K562 (cell line): ENCODE results near the gene SIGLEC5. TPM values are rescaled to one million over a fixed set of nuclear protein-coding genes. Genes with fewer than 3 reads are reported as not detected.

ENCODE experiments used
- CEBPB ChIP-seq: fragments of 450-650 bp; IDR thresholded peaks from 2 replicates; pipeline ENCODE4 v1.6.1; 2016; ENCODE audit warnings: missing genetic modification characterization, missing compliant biosample characterization
- CHAMP1 ChIP-seq: fragments of 450-650 bp; IDR thresholded peaks from 2 replicates; pipeline ENCODE4 v1.6.1; 2016; ENCODE audit warnings: mild to moderate bottlenecking
- CXXC5 ChIP-seq: fragments of 250-450 bp; sonication (Bioruptor Pico); IDR thresholded peaks from 2 replicates; pipeline ENCODE4 v1.8.0; 2022; ENCODE audit warnings: inconsistent platforms, mild to moderate bottlenecking, moderate library complexity
- DNMT1 ChIP-seq: fragments of 450-650 bp; IDR thresholded peaks from 2 replicates; pipeline ENCODE4 v1.6.1; 2016; ENCODE audit warnings: antibody characterized with exemption, mild to moderate bottlenecking
- ESRRB ChIP-seq: fragments of 250-450 bp; sonication (Bioruptor Pico); IDR thresholded peaks from 2 replicates; pipeline ENCODE4 v1.5.0; 2020; ENCODE audit warnings: mild to moderate bottlenecking, moderate library complexity, borderline replicate concordance
- HDAC3 ChIP-seq: fragments of 450-650 bp; IDR thresholded peaks from 2 replicates; pipeline ENCODE4 v1.6.1; 2018; ENCODE audit warnings: borderline replicate concordance, mild to moderate bottlenecking, moderate library complexity; ENCODE audit not compliant: partially characterized antibody
- LCOR ChIP-seq: sonication (generic); formaldehyde crosslinking; IDR thresholded peaks from 2 replicates; pipeline ENCODE4 v1.8.0; 2022; ENCODE audit warnings: mild to moderate bottlenecking, missing genetic modification reagents
- MAFG ChIP-seq: fragments of 450-650 bp; conservative IDR thresholded peaks from 2 replicates; pipeline ENCODE4 v1.6.1; 2016; ENCODE audit warnings: missing genetic modification characterization, missing compliant biosample characterization
- NFE2L1 ChIP-seq: fragments of 450-650 bp; IDR thresholded peaks from 2 replicates; pipeline ENCODE4 v1.6.1; 2016; ENCODE audit warnings: missing genetic modification characterization, low read depth, mild to moderate bottlenecking, missing compliant biosample characterization, moderate library complexity, borderline replicate concordance
- PKNOX1 ChIP-seq: fragments of 450-650 bp; IDR thresholded peaks from 2 replicates; pipeline ENCODE4 v1.6.1; 2016
- POU5F1 ChIP-seq: fragments of 150-350 bp; IDR thresholded peaks from 2 replicates; pipeline ENCODE4 v1.6.1; 2014; ENCODE audit warnings: borderline replicate concordance, low read length, low read depth, mild to moderate bottlenecking; ENCODE audit not compliant: partially characterized antibody
- ZBTB33 ChIP-seq: sonication (generic); formaldehyde crosslinking; IDR thresholded peaks from 2 replicates; pipeline ENCODE4 v1.8.1; 2023; ENCODE audit warnings: mild to moderate bottlenecking, missing genetic modification reagents
- ZNF212 ChIP-seq: fragments of 450-650 bp; formaldehyde crosslinking; IDR thresholded peaks from 2 replicates; pipeline ENCODE4 v1.4.0; 2020; ENCODE audit warnings: mild to moderate bottlenecking
- ZNF609 ChIP-seq: sonication (generic); formaldehyde crosslinking; IDR thresholded peaks from 2 replicates; pipeline ENCODE4 v1.8.1; 2023; ENCODE audit warnings: missing genetic modification reagents, mild to moderate bottlenecking, borderline replicate concordance
- polyA plus RNA-seq, 8 experiments: library from polyadenylated mRNA; depleted of rRNA in 4 of 8; stranded (reverse) in 5 of 8; unstranded in 3 of 8; fragments of >200 nt; fragmentation: Nextera tagmentation in 2 of 8; fragmentation: Illumina TruSeq in 1 of 8; extraction: Ambion mirVana in 2 of 8; extraction: Trizol in 1 of 8; gene quantifications; 2 replicates each; pipeline versions ENCODE4 v1.2.1 to v1.2.3, GENCODE V29; 2011 to 2014; ENCODE audit warnings: inconsistent platforms in 1 of 8, missing spikeins in 1 of 8
- total RNA-seq, 7 experiments: library from RNA; depleted of rRNA in 6 of 7; stranded (reverse); fragments of >200 nt in 6 of 7; fragmentation: Illumina TruSeq in 2 of 7; extraction: Trizol in 2 of 7; gene quantifications; 2 replicates each; pipeline versions ENCODE4 v1.2.1 to v1.2.3, GENCODE V29; 2011 to 2021; ENCODE audit warnings: low replicate concordance in 1 of 7

SIGLEC5 gene
- total and polyA plus RNA-seq, 9 of the 15 experiments (the other 6 are each of a cell fraction or from before 2014, with no cell fraction given) = 0.14 TPM; not detected in 8

DNA sequence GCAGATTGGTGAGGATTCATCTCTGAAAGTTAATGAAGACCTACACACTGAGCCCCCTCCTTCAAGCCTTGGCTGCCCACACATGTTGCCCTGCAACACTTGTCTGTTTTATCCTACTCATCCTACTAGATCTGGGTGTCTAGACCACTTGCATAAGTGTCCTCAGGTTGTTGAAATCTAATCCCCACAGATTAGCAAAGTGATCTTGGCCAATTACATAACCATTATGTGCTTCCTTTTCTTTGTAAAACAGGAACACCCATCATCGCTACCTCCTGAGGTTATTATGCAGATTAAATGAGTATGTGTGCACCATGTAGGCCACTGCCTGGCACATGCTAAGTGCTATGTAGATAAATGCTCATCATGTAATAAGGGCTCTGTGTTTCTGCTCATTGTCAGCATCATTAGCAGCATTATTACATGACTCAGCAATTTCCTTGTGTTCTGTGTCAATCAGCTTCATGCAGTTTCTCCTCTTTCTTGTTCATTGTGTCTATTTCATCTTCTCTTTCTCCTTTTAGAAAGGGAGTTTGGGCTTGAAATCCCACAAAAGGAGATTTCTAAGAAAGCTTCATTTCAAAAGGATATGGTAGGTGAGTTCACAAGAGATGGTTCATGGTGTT is 44.0 kb downstream of the SIGLEC5 start (continued):
- TF ChIP-seq MAFG = peak; percentile 94
- no peak for TF ChIP-seq LCOR (CRISPR knock-in tag)
- TF ChIP-seq DNMT1 = no peak
- TF ChIP-seq ZNF212 (CRISPR knock-in tag) = no peak
- TF ChIP-seq ZNF609 = no peak
- no peak for TF ChIP-seq CEBPB
- TF ChIP-seq CHAMP1 = no peak
- TF ChIP-seq POU5F1 = no peak
- TF ChIP-seq PKNOX1 = peak; percentile 50
- TF ChIP-seq NFE2L1 (tag) = peak; percentile 62; the same call in 1 of the 2 replicates
- TF ChIP-seq ESRRB = no peak
- no peak for TF ChIP-seq ZBTB33 (CRISPR knock-in tag)
- TF ChIP-seq CXXC5 = no peak
- TF ChIP-seq HDAC3 = no peak
